Measurements from ENCODE around the gene GRAP2.
A peak's percentile ranks its signal among the peaks of the same experiment; 100 is the strongest.

The GRAP2 gene

GRCh38 chr22:39925273-39925672 is 24.4 kb downstream of the GRAP2 start:
- no peak for DNase-seq (ENCODE audit: low read depth)

DNA sequence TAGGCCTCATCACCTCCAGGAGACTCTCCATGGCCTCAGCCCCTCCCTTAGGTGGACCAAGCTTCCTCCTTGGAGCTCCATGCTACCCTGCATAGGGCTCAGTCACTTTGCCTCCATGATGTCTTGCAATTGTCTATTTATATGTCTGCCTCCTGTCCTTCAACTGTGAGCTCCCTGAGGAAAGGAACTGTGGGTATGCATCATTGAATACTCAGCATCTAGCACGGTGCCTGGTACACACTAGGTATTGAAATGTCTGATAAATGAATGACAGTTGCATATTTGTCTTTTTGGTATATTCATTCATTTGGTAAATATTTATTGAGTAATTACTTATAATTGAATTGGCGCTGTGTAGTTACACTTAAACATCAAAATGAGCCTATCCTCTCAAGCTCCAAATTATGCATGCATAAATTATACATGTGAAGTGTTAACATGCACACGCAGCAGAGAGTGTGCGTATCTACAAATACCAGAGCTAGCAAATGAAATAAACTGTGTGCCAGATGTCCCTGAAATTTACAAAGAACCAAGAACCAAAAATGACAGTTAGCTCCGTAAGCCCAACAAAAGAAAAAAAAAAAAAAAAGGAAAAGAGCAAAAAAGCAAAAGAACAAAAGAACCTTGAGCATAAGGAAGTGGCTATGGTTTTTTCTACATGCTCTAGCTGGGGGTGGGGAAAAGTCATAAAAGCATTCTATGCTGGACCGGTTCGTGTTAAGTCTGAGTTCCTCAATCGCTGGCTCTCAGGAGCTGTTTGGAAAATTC is 25.2 kb downstream of the GRAP2 start:
- DNase-seq (ENCODE audit: low read depth): no peak

GRCh38 chr22:39926753-39927152 is 25.9 kb downstream of the GRAP2 start:
- DNase-seq (ENCODE audit: low read depth): no peak

- no peak for DNase-seq (ENCODE audit: low read depth)
These were observed 26.7 kb downstream of the GRAP2 start for GRCh38 chr22:39927544-39927943.

- DNase-seq (ENCODE audit: low read depth): no peak
These were observed 27.9 kb downstream of the GRAP2 start for GRCh38 chr22:39928536-39929520.

- no peak for DNase-seq (ENCODE audit: low read depth)
These were observed 30.4 kb downstream of the GRAP2 start for GRCh38 chr22:39931251-39931650.

- DNase-seq (ENCODE audit: low read depth): no peak
These were observed 31.3 kb downstream of the GRAP2 start for GRCh38 chr22:39932166-39932565.

DNA sequence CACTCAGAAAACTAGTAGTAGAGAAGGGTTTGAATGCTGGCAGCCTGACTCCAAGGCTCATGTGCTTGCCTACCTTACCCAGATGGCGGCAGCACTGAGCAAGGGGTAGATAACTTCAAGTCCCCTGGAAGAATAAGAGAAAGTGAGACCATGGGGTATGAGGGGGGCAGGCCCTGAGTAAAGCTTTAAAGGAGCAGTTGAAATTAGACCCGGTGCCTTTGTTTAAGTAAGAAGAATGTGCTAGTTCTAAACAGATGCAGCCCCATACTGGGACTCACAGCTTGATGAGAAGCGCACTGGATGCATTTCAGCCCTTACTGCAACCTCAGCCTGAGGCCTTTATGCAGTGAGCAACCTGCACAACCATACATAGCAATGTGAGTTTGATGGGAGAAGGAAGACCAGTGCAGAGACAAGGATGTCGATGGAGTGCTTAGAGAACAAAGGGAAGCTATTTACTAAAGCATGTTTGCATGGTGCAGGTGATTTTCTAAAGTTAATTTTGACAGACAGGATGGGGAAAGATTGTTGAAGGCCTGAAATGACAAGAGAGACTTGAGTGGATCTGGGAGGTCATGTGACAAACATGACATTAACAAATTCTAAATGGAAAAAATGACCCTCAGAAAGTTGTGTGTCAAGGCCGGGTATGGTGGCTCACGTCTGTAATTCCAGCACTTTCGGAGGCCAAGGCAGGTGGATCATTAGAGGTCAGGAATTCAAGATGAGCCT is 32.2 kb downstream of the GRAP2 start:
- DNase-seq (ENCODE audit: low read depth): no peak

- DNase-seq (ENCODE audit: low read depth): no peak
These were observed 32.9 kb downstream of the GRAP2 start for GRCh38 chr22:39933741-39934140.

DNA sequence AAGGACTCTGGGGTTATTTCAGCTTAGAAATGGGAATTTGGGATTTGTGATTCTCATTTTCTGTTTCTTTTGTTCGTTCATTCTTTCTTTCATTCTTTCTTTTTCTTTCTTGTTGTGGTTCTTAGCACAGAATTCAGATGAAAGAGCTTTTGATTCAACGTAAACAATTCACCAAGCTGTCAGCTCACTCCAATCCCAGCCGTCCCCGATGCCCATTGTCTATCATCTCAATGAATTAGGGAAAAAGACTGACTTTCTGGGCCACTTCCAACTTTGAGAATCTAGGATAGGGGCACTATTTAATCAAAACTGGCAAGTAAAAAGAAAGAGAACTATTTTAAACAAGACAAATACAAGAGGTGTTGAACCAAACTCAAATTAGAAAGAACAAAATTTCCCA is 34.2 kb downstream of the GRAP2 start:
- no peak for DNase-seq (ENCODE audit: low read depth)

- no peak for DNase-seq (ENCODE audit: low read depth)
These were observed 34.7 kb downstream of the GRAP2 start for GRCh38 chr22:39935612-39936011.

DNA sequence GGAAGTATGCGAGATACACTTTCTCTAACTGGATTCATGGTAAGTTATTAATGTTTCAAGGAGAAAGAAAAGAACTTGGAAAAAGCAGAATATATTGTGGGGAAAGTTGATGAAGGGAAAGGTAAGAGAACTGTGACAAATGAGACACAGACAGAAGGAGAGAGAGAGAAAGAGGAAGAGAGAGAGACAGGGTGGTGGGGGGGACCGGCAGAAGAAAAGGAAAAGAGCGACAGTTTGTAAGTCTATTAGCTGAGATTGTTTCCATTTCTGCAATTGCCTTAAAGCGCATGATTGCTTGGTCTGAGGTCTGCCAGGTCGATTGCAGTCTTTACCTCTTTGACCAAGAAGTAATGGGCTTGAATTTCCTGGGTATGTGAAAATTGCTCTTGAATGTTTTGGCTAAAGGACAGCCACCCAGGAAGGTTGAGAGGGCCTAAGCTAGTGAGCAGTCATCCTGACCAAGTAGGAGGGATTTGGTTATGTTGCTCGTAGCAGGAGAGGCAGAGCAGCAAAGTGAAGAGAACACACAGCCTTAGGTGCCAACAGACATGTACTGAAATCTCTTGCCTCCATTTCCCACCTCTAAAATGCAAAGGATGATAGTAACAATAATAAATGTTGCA is 35.8 kb downstream of the GRAP2 start:
- DNase-seq (ENCODE audit: low read depth): no peak

GRCh38 chr22:39937906-39938305 is 37.0 kb downstream of the GRAP2 start:
- no peak for DNase-seq (ENCODE audit: low read depth)

DNA sequence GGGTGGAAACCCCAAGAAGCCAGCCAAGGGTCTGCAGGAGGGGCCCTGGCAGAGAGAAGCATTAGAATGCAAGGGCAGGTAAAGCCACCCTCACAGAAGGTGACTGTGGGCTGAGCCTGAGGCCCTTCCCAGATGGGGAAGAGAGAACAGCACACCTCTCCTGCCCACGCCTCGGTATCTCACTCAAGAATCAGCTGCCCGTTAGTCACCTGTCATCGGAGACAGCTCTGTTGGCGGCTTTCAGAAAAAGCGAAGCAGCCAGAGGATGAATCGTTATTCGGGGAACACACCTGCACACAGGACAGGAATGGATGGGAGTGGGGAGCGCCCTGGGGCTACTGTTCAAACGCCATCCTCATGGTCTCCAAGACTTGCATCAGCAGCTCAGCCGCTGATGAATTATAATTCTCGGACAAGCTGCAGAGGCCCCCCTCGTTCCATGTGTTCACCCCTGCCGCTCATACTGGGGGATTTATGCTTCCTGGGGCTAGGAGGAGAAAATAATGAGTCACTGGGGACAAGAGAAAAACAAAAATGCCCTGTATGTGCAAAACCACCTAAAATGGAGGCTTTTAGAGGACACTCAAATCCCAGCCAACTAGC is 37.7 kb downstream of the GRAP2 start:
- DNase-seq (ENCODE audit: low read depth): peak; percentile 43

- peak; percentile 31 for DNase-seq (ENCODE audit: low read depth)
These were observed 38.9 kb downstream of the GRAP2 start for GRCh38 chr22:39939830-39940229.

DNA sequence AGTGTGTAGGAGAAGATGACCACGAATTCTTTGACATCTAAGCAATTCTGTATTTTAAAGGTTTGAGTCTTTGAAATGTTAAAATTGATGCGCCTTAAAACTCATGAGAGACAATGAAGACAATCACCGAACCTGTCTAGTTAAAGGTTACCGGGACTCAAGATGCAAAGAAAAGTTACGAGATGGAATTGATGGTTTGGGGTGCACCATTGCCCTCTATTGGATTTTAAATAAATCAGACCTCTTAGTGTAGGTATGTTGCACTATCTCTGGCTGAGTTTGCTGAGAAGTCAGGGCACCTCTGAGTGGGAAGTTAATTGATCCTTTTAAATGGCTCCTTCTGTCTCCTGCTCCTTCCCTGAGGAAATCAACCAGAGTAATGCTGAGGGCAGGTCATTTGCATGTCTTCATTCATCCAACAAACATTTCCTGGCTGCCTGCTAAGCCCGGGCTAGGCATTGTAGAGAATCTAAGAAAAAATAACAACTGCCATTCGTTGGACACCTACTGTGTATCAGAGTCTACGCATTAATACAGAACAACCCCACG is 39.9 kb downstream of the GRAP2 start:
- no peak for DNase-seq (ENCODE audit: low read depth)

- no peak for DNase-seq (ENCODE audit: low read depth)
These were observed 40.7 kb downstream of the GRAP2 start for GRCh38 chr22:39941601-39942000.

GRCh38 chr22:39942439-39943230 is 41.8 kb downstream of the GRAP2 start:
- DNase-seq (ENCODE audit: low read depth): no peak

DNA sequence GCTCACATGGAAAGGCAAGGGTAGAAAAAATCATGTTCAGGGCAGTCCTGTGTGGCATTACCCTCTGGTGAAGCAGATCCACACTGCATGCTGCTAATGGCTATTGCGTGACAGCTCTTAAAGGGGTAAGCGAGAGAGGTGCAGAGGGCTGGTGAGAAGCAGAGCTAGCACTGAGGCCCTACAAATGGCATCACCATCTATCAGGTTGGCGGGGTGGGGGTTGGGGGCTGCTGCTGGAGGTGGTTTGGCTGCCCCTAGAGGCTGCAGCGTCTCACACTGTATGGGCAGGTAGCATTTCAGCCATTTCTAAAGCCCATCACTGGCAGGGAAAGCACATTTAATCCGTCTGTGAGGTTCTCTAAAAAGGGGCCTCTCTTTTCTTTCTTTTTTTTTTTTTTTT is 42.5 kb downstream of the GRAP2 start:
- no peak for DNase-seq (ENCODE audit: low read depth)

Data from stimulated activated CD8-positive, alpha-beta memory T cell treated with anti-CD3 and anti-CD28 coated beads, Interleukin-12 subunit alpha, Interleukin-12 subunit beta, amount 100 ng/mL, for 4 hours (primary cell).